Smooth muscle cell (in vitro differentiated cells): ENCODE measurements around the gene CST9. TPM values are rescaled to one million over a fixed set of nuclear protein-coding genes. Genes with fewer than 3 reads are reported as not detected.

Experiments used
- DNase-seq: peaks from one replicate; lab custom pipeline; 2025; ENCODE audit not compliant: unreplicated experiment; lab: John Stamatoyannopoulos, UW
- H2AFZ ChIP-seq: fragments of 200-600 bp; sonication (generic); 2 replicates; pipeline ENCODE4 v1.6.0; 2016; ENCODE audit warnings: antibody characterized with exemption, low read depth, mild to moderate bottlenecking
- H3F3A ChIP-seq: fragments of 200-600 bp; sonication (generic); 2 replicates; pipeline ENCODE4 v1.6.0; 2017; ENCODE audit warnings: antibody characterized with exemption, low read depth
- H3K27ac ChIP-seq: fragments of 200-600 bp; sonication (generic); 2 replicates; pipeline ENCODE4 v1.5.1; 2016; ENCODE audit warnings: low read depth, mild to moderate bottlenecking
- H3K27me3 ChIP-seq: fragments of 200-600 bp; sonication (generic); 2 replicates; pipeline ENCODE4 v1.6.1; 2016; ENCODE audit warnings: low read depth, mild to moderate bottlenecking
- H3K36me3 ChIP-seq: fragments of 200-600 bp; sonication (generic); 2 replicates; pipeline ENCODE4 v1.5.1; 2016; ENCODE audit warnings: low read depth
- H3K4me1 ChIP-seq: fragments of 200-600 bp; sonication (generic); 2 replicates; pipeline ENCODE4 v1.5.1; 2016; ENCODE audit warnings: low read depth
- H3K4me2 ChIP-seq: fragments of 200-600 bp; sonication (generic); 2 replicates; pipeline ENCODE4 v1.6.0; 2016; ENCODE audit warnings: mild to moderate bottlenecking
- H3K4me3 ChIP-seq: fragments of 200-600 bp; sonication (generic); 2 replicates; pipeline ENCODE4 v1.5.1; 2016; ENCODE audit warnings: mild to moderate bottlenecking
- H3K79me2 ChIP-seq: fragments of 200-600 bp; sonication (generic); 2 replicates; pipeline ENCODE4 v1.6.0; 2016; ENCODE audit warnings: low read depth, mild to moderate bottlenecking
- H3K9ac ChIP-seq: fragments of 200-600 bp; sonication (generic); 2 replicates; pipeline ENCODE4 v1.6.0; 2016; ENCODE audit warnings: low read depth
- H3K9me3 ChIP-seq: fragments of 200-600 bp; sonication (generic); replicated peaks from 2 replicates; pipeline ENCODE4 v1.5.1; 2016; ENCODE audit warnings: low read depth
- H4K20me1 ChIP-seq: fragments of 200-600 bp; sonication (generic); 2 replicates; pipeline ENCODE4 v1.6.0; 2016; ENCODE audit warnings: low read depth
- CTCF ChIP-seq: fragments of 200-600 bp; sonication (generic); IDR thresholded peaks from 2 replicates; pipeline ENCODE4 v1.5.1; 2017; ENCODE audit warnings: borderline replicate concordance, mild to moderate bottlenecking, antibody characterized with exemption; ENCODE audit not compliant: insufficient read depth, poor library complexity, severe bottlenecking
- WGBS: methylation state at CpG from one replicate; pipeline ENCODE4 v1.1.7; 2016; ENCODE audit warnings: low lambda C conversion rate; 5-methylcytosine and 5-hydroxymethylcytosine counted together
- polyA plus RNA-seq: library from polyadenylated mRNA; unstranded; fragments of >200 nt; fragmentation: Nextera tagmentation; extraction: Ambion mirVana; gene quantifications from 2 replicates; pipeline ENCODE4 v1.2.1, GENCODE V29; 2016
- total RNA-seq: library from RNA; depleted of rRNA; stranded (reverse); fragments of >200 nt; gene quantifications from 2 replicates; pipeline ENCODE4 v1.2.3, GENCODE V29; 2014

Gene CST9
- total and polyA plus RNA-seq, 2 experiments from 2014 or later = not detected

GRCh38 chr20:23562721-23563342 is 42.9 kb downstream of the CST9 start:
- H3K27ac ChIP-seq = no peak overlapping the region
- TF ChIP-seq CTCF = no peak
- no peak overlapping the region for H3K4me2 ChIP-seq
- H3K4me1 ChIP-seq = no peaks in the 10 kb centered on the region
- no peak overlapping the region for H3K4me3 ChIP-seq
- H3K27me3 ChIP-seq = peaks cover 2% of the 10 kb centered on the region
- H2AFZ ChIP-seq = no peak overlapping the region
- H3K36me3 ChIP-seq = no peaks in the 10 kb centered on the region
- no peaks in the 10 kb centered on the region for H3K79me2 ChIP-seq
- 69% methylated on average over 1 of the region's 1 CpG for WGBS
- no peak overlapping the region for H3K9ac ChIP-seq
- DNase-seq = no peak
- H3F3A ChIP-seq = no peaks in the 10 kb centered on the region
- H3K9me3 ChIP-seq = peaks cover 6% of the 10 kb centered on the region
- no peaks in the 10 kb centered on the region for H4K20me1 ChIP-seq

GRCh38 chr20:23554401-23554800 is 51.3 kb downstream of the CST9 start:
- Histone ChIP-seq H3K4me3 (no peak overlapping the region), H3K27ac (no peak overlapping the region), H4K20me1 (no peaks in the 10 kb centered on the region), H3K79me2 (no peaks in the 10 kb centered on the region), H3K27me3 (no peaks in the 10 kb centered on the region), H3K4me1 (no peaks in the 10 kb centered on the region), H2AFZ (no peak overlapping the region), H3K9me3 (no peaks in the 10 kb centered on the region), H3K36me3 (no peaks in the 10 kb centered on the region), H3K4me2 (no peak overlapping the region), H3K9ac (no peak overlapping the region), H3F3A (no peaks in the 10 kb centered on the region)
- no peak for TF ChIP-seq CTCF
- 63% methylated on average over 1 of the region's 1 CpG for WGBS
- DNase-seq = no peak

Other genes starting within 250 kb of the CST9 start
- gene GZF1, start 243.7 kb downstream of the CST9 start, total RNA-seq = 13.7 and 17.3 TPM in 2 replicates
- 6.0 and 7.5 TPM in 2 replicates for gene GZF1, start 243.7 kb downstream of the CST9 start, polyA plus RNA-seq
- 4.9 and 11.4 TPM in 2 replicates for gene NAPB, start 184.4 kb downstream of the CST9 start, total RNA-seq
- 0.65 and 4.5 TPM in 2 replicates for gene NAPB, start 184.4 kb downstream of the CST9 start, polyA plus RNA-seq
- not detected in 2 replicates for gene CSTL1, start 166.2 kb downstream of the CST9 start, total RNA-seq
- not detected in 2 replicates for gene CSTL1, start 166.2 kb downstream of the CST9 start, polyA plus RNA-seq
- not detected in 2 replicates for gene CST11, start 153.0 kb downstream of the CST9 start, total RNA-seq
- gene CST11, start 153.0 kb downstream of the CST9 start, polyA plus RNA-seq = not detected in 2 replicates
- not detected in 2 replicates for gene CST8, start 114.8 kb downstream of the CST9 start, total RNA-seq
- gene CST8, start 114.8 kb downstream of the CST9 start, polyA plus RNA-seq = not detected in 2 replicates
- gene CST9L, start 37.4 kb downstream of the CST9 start, total RNA-seq = not detected in 2 replicates
- not detected in 2 replicates for gene CST9L, start 37.4 kb downstream of the CST9 start, polyA plus RNA-seq
- 146 and 170 TPM in 2 replicates for gene CST3, start 32.0 kb upstream of the CST9 start, total RNA-seq
- 338 and 410 TPM in 2 replicates for gene CST3, start 32.0 kb upstream of the CST9 start, polyA plus RNA-seq
- gene CST4, start 83.1 kb upstream of the CST9 start, total RNA-seq = not detected in 2 replicates
- gene CST4, start 83.1 kb upstream of the CST9 start, polyA plus RNA-seq = not detected in 2 replicates
- gene CST1, start 145.0 kb upstream of the CST9 start, total RNA-seq = 1.3 and 9.3 TPM in 2 replicates
- gene CST1, start 145.0 kb upstream of the CST9 start, polyA plus RNA-seq = 1.9 and 27.7 TPM in 2 replicates
- 0.27 TPM in 1 of 2 replicates, not detected in the other for gene CST2, start 220.8 kb upstream of the CST9 start, total RNA-seq
- 1.7 and 2.0 TPM in 2 replicates for gene CST2, start 220.8 kb upstream of the CST9 start, polyA plus RNA-seq